Measurements from ENCODE around the gene SMYD5. TPM values are rescaled to one million over a fixed set of nuclear protein-coding genes. Genes with fewer than 3 reads are reported as not detected.
A peak's percentile ranks its signal among the peaks of the same experiment; 100 is the strongest.

The SMYD5 gene
- total RNA-seq, 4 donors from 2014 or later = 5.1 to 46.2 (median 15.6) TPM

DNA sequence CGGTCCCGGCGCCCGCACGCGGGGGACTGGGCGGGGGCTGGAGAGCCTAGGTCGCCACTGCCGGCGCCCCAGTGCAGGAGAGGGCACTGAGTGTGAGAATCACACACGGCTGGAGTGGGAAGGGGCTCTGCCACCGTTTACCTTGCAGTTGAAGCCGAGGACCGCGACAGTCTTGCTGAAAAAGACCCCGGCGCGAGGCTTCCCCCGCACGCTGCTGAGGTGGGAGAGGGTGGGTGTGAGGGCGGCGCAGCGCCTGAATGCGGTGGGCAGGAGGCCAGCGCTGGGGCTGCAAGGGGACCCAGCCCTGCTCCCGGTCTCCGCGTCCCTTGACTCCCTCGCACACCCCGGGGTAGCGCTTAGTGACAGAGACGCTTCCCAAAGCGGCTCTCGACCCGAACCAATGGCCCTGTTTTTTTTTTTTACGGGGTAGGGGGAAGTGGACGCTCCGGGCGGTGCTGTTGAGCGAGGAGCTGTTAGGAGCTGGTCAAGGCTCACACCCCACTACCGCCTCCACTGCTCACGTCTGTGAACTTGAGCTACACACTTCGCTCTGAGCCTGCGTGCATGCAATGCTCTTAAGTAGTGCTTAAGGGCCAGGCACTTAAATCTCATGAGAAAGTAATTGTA is 10.9 kb upstream of the SMYD5 start:
- no peak for TF ChIP-seq POLR2A (IDR thresholded peaks at IDR 0.05)
- TF ChIP-seq, protein P1, sequence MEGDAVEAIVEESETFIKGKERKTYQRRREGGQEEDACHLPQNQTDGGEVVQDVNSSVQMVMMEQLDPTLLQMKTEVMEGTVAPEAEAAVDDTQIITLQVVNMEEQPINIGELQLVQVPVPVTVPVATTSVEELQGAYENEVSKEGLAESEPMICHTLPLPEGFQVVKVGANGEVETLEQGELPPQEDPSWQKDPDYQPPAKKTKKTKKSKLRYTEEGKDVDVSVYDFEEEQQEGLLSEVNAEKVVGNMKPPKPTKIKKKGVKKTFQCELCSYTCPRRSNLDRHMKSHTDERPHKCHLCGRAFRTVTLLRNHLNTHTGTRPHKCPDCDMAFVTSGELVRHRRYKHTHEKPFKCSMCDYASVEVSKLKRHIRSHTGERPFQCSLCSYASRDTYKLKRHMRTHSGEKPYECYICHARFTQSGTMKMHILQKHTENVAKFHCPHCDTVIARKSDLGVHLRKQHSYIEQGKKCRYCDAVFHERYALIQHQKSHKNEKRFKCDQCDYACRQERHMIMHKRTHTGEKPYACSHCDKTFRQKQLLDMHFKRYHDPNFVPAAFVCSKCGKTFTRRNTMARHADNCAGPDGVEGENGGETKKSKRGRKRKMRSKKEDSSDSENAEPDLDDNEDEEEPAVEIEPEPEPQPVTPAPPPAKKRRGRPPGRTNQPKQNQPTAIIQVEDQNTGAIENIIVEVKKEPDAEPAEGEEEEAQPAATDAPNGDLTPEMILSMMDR (IDR thresholded peaks at IDR 0.05) = no peak
- no peak for DNase-seq
- Histone ChIP-seq H3K4me1 (peaks cover 0 to 14% (median 10%) of the 10 kb centered on the region in 4 donors), H3K9me3 (no peaks in the 10 kb centered on the region), H3K4me3 (peak overlapping the region in 2 of 4 donors; percentile 32 to 35), H3K36me3 (no peaks in the 10 kb centered on the region), H3K27me3 (peaks cover 0 to 16% of the 10 kb centered on the region in 2 donors), H3K27ac (no peak overlapping the region)

DNA sequence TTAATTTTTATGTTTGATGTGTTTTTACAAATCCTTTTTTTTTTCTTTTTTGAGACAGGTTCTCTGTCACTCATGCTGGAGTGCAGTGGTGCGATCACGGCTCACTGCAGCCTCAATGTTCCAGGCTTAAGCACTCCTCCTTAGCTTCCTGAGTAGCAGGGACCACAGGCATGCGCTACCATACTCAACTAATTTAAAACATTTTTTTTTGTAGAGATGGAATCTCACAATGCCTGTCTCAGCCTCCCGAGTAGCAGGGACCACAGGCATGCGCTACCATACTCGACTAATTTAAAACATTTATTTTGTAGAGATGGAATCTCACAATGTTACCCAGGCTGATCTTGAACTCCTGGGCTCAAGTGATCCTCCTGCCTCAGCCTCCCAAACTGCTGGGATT is 8.4 kb upstream of the SMYD5 start:
- Histone ChIP-seq H3K27ac (no peak overlapping the region), H3K36me3 (no peaks in the 10 kb centered on the region), H3K4me1 (peaks cover 0 to 14% (median 10%) of the 10 kb centered on the region in 4 donors), H3K9me3 (no peaks in the 10 kb centered on the region), H3K27me3 (peaks cover 0 to 16% of the 10 kb centered on the region in 2 donors), H3K4me3 (no peak overlapping the region)
- no peak for DNase-seq
- TF ChIP-seq, protein P1 (IDR thresholded peaks at IDR 0.05) = no peak
- no peak for TF ChIP-seq POLR2A (IDR thresholded peaks at IDR 0.05)

DNA sequence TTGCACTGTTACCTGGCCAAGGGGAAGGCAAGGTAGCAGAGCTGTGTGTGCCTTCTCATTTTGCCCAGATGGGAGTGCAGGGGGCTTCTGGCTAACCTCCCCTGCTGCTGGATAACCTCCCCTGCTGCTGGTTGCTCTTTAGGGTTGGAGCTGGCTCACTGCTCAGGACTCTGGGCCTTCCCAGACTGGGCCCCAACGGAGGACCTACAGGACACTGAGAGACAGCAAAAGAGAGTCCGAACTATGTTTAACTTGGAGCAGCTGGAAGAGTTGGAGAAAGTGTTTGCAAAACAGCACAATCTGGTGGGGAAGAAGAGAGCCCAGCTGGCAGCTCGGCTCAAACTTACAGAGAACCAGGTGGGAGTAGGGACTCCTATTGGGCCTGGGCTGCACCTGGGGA is 5.8 kb upstream of the SMYD5 start:
- no peak for DNase-seq
- Histone ChIP-seq H3K27me3 (peaks cover 0 to 3% of the 10 kb centered on the region in 2 donors), H3K9me3 (no peaks in the 10 kb centered on the region), H3K36me3 (no peaks in the 10 kb centered on the region), H3K4me1 (peaks cover 0 to 2% (median under 1%) of the 10 kb centered on the region in 4 donors), H3K27ac (no peak overlapping the region), H3K4me3 (no peak overlapping the region)
- TF ChIP-seq, protein P1 (IDR thresholded peaks at IDR 0.05) = no peak
- no peak for TF ChIP-seq POLR2A (IDR thresholded peaks at IDR 0.05)

DNA sequence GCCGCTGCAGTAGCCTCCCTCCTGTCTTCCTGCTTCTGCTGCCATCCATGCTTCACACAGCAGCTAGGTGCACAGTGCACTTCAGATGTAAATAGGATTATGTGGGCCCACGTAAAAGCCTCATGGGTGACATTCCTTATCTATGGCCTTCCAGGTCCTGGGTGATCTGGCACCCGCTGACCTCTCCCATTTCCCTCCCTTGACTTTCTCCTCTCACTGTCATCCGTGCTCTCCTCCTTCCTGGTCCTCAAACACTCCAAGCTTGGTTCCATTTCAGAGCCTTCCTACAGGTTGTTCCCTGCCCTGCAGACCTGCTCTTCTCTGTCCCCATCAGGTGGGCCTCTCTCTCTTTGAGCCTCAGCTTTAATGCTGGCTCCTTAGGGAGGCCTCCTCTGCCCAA is 4.0 kb upstream of the SMYD5 start:
- Histone ChIP-seq H3K27ac (no peak overlapping the region), H3K36me3 (no peaks in the 10 kb centered on the region), H3K4me3 (no peak overlapping the region), H3K27me3 (no peaks in the 10 kb centered on the region), H3K4me1 (peaks cover 0 to 12% (median 5%) of the 10 kb centered on the region in 4 donors), H3K9me3 (no peaks in the 10 kb centered on the region)
- DNase-seq = no peak
- TF ChIP-seq POLR2A (IDR thresholded peaks at IDR 0.05) = no peak
- TF ChIP-seq, protein P1 (IDR thresholded peaks at IDR 0.05) = no peak

DNA sequence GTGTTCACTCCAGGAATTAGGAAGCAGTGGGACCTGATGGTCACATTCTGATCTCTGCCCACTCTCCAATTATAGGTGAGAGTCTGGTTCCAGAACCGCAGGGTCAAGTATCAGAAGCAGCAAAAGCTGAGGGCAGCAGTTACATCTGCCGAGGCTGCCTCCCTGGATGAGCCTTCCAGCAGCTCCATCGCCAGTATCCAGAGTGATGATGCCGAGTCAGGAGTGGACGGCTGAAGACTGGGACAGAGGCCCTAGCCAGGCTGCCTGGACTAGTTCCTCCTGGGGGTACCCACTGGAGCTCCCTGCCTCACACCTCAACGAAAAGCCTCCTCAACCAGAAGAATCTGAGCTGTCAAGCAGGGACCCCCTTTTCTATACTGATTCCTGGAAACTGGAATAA is 3.3 kb upstream of the SMYD5 start:
- Histone ChIP-seq H3K4me1 (peaks cover 0 to 18% (median 5%) of the 10 kb centered on the region in 4 donors), H3K4me3 (no peak overlapping the region), H3K27ac (no peak overlapping the region), H3K27me3 (no peaks in the 10 kb centered on the region), H3K36me3 (no peaks in the 10 kb centered on the region), H3K9me3 (no peaks in the 10 kb centered on the region)
- DNase-seq = no peak
- TF ChIP-seq POLR2A (IDR thresholded peaks at IDR 0.05) = no peak
- TF ChIP-seq, protein P1 (IDR thresholded peaks at IDR 0.05) = no peak

Measured in Peyer's patch (tissue), 4 donors.